Colonic mucosa (tissue), 4 donors: Measurements from ENCODE around the gene DYNLT4. TPM values are rescaled to one million over a fixed set of nuclear protein-coding genes. Genes with fewer than 3 reads are reported as not detected.
A peak's percentile ranks its signal among the peaks of the same experiment; 100 is the strongest.
"Not testable (repeated sequence)": the region's sequence is repeated elsewhere in the genome, so short reads cannot be mapped to it uniquely, and the experiment has no call there.

Source experiments
- DNase-seq: peaks from one replicate; pipeline ENCODE4 v3.0.0-alpha.2; 2020
- H3K27ac ChIP-seq: fragments of 200-600 bp; one replicate; pipeline ENCODE4 v1.8.0; 2021
- H3K27me3 ChIP-seq: fragments of 200-600 bp; one replicate; pipeline ENCODE4 v1.8.0; 2021
- H3K36me3 ChIP-seq: fragments of 200-600 bp; one replicate; pipeline ENCODE4 v1.8.0; 2021
- H3K4me1 ChIP-seq: fragments of 200-600 bp; one replicate; pipeline ENCODE4 v1.8.0; 2021; ENCODE audit warnings: mild to moderate bottlenecking
- H3K4me3 ChIP-seq: fragments of 200-600 bp; one replicate; pipeline ENCODE4 v1.8.0; 2021
- H3K9ac ChIP-seq, 2 donors: one replicate each; pipeline ENCODE4 v1.7.0; 2013; ENCODE audit warnings: control low read depth in 2 of 2, low read depth in 2 of 2, low read length in 2 of 2
- H3K9me3 ChIP-seq: fragments of 200-600 bp; one replicate; pipeline ENCODE4 v1.8.0; 2021
- CTCF ChIP-seq: fragments of 200-600 bp; IDR thresholded peaks from one replicate; pipeline ENCODE4 v1.8.0; 2022; ENCODE audit warnings: antibody characterized with exemption, mild to moderate bottlenecking
- intact Hi-C: fragments of 100-400 bp; cut with DNase I; formaldehyde crosslinking; loops from one replicate; pipeline ENCODE4 v1.14.1; 2022
- total RNA-seq, 2 donors: library from RNA; stranded (reverse); fragmentation: NEBNext Ultra II Directional in 1 of 2; extraction: Animal tissue kit (Norgen Biotek cat#: 25700) in 1 of 2; gene quantifications; one replicate each; pipeline ENCODE4 v1.2.1, GENCODE V29; 2021
- donor health status: healthy.
- donor health status: DM: no; HTN: no; CAD: no.
- donor health status: DM: no; HTN: no; CAD: no.

The DYNLT4 gene
- total RNA-seq, 2 donors from 2014 or later = 0.35 to 0.56 TPM

GRCh38 chr1:44842486-44842861 is 35.3 kb upstream of the DYNLT4 start:
- Histone ChIP-seq H3K27me3 (no peaks in the 10 kb centered on the region), H3K36me3 (no peaks in the 10 kb centered on the region), H3K9me3 (no peaks in the 10 kb centered on the region), H3K9ac (peak overlapping the region; percentile 14 to 39), H3K4me1 (no peaks in the 10 kb centered on the region), H3K27ac (no peak overlapping the region), H3K4me3 (peak overlapping the region; percentile 43)
- intact Hi-C loops = no loop called here
- TF ChIP-seq CTCF = no peak
- DNase-seq = no peak

- Histone ChIP-seq H3K27ac (no peak overlapping the region), H3K9ac (no peak overlapping the region), H3K36me3 (no peaks in the 10 kb centered on the region), H3K9me3 (no peaks in the 10 kb centered on the region), H3K4me1 (no peaks in the 10 kb centered on the region), H3K4me3 (no peak overlapping the region), H3K27me3 (no peaks in the 10 kb centered on the region)
- intact Hi-C loops = loop anchor here (10.0 kb wide), 1 partner anchor 465 kb away; no protein-coding TSS in a partner anchor
- no peak for TF ChIP-seq CTCF
- DNase-seq = no peak
Observed at GRCh38 chr1:44839576-44839975, 32.4 kb upstream of the DYNLT4 start.

- not testable (repeated sequence) for H3K36me3 ChIP-seq, H3K4me1 ChIP-seq, H3K9me3 ChIP-seq, DNase-seq, H3K27me3 ChIP-seq, H3K4me3 ChIP-seq, H3K27ac ChIP-seq, H3K9ac ChIP-seq
- intact Hi-C loops = loop anchor here (10.0 kb wide), 1 partner anchor 467 kb away; no protein-coding TSS in a partner anchor
Observed at GRCh38 chr1:44838294-44838693, 31.1 kb upstream of the DYNLT4 start.

GRCh38 chr1:44835738-44836675 is 28.9 kb upstream of the DYNLT4 start:
- Histone ChIP-seq H3K27me3 (no peaks in the 10 kb centered on the region), H3K9me3 (no peaks in the 10 kb centered on the region), H3K36me3 (no peaks in the 10 kb centered on the region), H3K9ac (no peak overlapping the region), H3K4me1 (no peaks in the 10 kb centered on the region), H3K27ac (no peak overlapping the region), H3K4me3 (no peak overlapping the region)
- TF ChIP-seq CTCF = peak; percentile 84
- intact Hi-C loops = loop anchor here (10.0 kb wide), 1 partner anchor 469 kb away; no protein-coding TSS in a partner anchor
- DNase-seq = peak; percentile 91

- no peaks in the 10 kb centered on the region for H3K9me3 ChIP-seq
- intact Hi-C loops = loop anchor here (5.0 to 10.0 kb wide), 2 partner anchors 42 to 470 kb away; no protein-coding TSS in a partner anchor
- H3K9ac ChIP-seq = no peak overlapping the region
- H3K36me3 ChIP-seq = no peaks in the 10 kb centered on the region
- no peak overlapping the region for H3K4me3 ChIP-seq
- no peaks in the 10 kb centered on the region for H3K27me3 ChIP-seq
- H3K4me1 ChIP-seq = no peaks in the 10 kb centered on the region
- H3K27ac ChIP-seq = no peak overlapping the region
- DNase-seq = no peak
- no peak for TF ChIP-seq CTCF
Observed at GRCh38 chr1:44834328-44834727, 27.2 kb upstream of the DYNLT4 start.
